Measurements from ENCODE around the gene LARP4B. TPM values are rescaled to one million over a fixed set of nuclear protein-coding genes. Genes with fewer than 3 reads are reported as not detected.

Gene LARP4B
- polyA plus RNA-seq, 2 of the 4 experiments (the other 2 are of a cell fraction) = 25.5 to 54.2 TPM

- TF ChIP-seq, protein P1, sequence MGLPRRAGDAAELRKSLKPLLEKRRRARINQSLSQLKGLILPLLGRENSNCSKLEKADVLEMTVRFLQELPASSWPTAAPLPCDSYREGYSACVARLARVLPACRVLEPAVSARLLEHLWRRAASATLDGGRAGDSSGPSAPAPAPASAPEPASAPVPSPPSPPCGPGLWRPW (IDR thresholded peaks at IDR 0.05) = no peak
- no peak for TF ChIP-seq HMGXB4 (CRISPR knock-in tag; IDR thresholded peaks at IDR 0.05; ENCODE audit: borderline replicate concordance)
Observed at GRCh38 chr10:782751-783648, 148.5 kb downstream of the LARP4B start (continued).

DNA sequence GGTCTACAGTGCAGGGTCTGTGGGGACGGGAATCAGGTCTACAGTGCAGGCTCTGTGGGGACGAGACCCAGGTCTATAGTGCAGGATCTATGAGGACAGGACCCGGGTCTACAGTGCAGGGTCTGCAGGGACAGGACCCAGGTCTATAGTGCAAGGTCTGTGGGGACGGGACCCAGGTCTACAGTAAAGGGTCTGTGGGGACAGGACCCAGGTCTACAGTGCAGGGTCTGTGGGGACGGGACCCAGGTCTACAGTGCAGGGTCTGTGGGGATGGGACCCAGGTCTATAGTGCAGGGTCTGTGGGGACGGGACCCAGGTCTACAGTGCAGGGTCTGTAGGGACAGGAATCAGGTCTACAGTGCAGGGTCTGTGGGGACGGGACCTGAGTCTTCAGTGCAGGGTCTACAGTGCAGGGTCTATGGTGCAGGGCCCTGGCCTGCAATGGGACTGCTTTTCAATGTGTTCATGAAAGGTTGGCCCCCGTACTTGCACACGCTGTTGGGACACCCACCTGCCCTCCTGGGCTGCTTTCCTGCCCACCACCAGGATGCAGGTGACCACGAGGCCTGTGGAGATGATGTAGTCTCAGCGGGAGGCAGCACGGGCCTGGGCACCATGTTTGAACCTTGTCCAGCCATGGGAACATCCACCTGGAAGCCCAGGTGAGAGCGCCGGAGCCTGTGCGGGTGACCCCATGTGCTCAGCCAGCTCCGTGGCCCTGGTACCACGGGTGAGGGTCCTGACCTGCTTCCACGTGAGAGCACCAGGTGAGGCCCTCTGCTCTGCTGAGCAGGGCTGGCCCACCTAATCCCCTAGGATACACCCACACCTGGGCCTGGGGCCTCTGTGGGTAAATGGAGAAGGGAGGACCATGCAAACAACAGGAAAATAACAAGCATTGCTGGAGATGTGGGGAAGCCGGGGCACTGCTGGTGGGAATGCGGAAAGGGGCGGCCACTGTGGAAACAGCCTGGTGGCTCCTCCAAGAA lies 150.7 kb downstream of the LARP4B start:
- CTCF ChIA-PET = no interaction called here
- DNase-seq (ENCODE audit: low read depth in 1 of 2, low spot score in 1 of 2) (no peak), ATAC-seq (no peak), FAIRE-seq (no peak)
- no peak overlapping the region for H3K27ac ChIP-seq
- no peaks in the 10 kb centered on the region for H3K9me3 ChIP-seq
- POLR2A ChIA-PET = no interaction called here
- no peak overlapping the region for H3K4me3 ChIP-seq
- H3K4me2 ChIP-seq = no peak overlapping the region
- H3K4me1 ChIP-seq = peaks cover 4% of the 10 kb centered on the region; the same call in 2 of the 3 replicates
- no peak for TF ChIP-seq BCL3 (IDR thresholded peaks at IDR 0.05)
- TF ChIP-seq, protein P1 (IDR thresholded peaks at IDR 0.05) = no peak
- no peak for TF ChIP-seq PHF8 (IDR thresholded peaks at IDR 0.05; ENCODE audit: borderline replicate concordance, low read depth)
- TF ChIP-seq SREBF2 (IDR thresholded peaks at IDR 0.05) = no peak
- TF ChIP-seq BHLHE40 (IDR thresholded peaks at IDR 0.05; ENCODE audit: low read depth, low read length) = no peak
- no peak for TF ChIP-seq EP300 (IDR thresholded peaks at IDR 0.05)
- no peak for TF ChIP-seq CBX8 (IDR thresholded peaks at IDR 0.05)
- TF ChIP-seq ZSCAN20 (CRISPR knock-in tag; IDR thresholded peaks at IDR 0.05) = no peak
- no peak for TF ChIP-seq KDM5A (IDR thresholded peaks at IDR 0.05)
- TF ChIP-seq, protein P2, sequence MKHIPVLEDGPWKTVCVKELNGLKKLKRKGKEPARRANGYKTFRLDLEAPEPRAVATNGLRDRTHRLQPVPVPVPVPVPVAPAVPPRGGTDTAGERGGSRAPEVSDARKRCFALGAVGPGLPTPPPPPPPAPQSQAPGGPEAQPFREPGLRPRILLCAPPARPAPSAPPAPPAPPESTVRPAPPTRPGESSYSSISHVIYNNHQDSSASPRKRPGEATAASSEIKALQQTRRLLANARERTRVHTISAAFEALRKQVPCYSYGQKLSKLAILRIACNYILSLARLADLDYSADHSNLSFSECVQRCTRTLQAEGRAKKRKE (CRISPR knock-in tag; IDR thresholded peaks at IDR 0.05; ENCODE audit: low read depth) = no peak
- TF ChIP-seq TP53 (CRISPR knock-in tag; IDR thresholded peaks at IDR 0.05) = no peak
- no peak for TF ChIP-seq CEBPB (IDR thresholded peaks at IDR 0.05)
- no peak for TF ChIP-seq RAD21 (conservative IDR thresholded peaks at IDR 0.05 in 1 of 2, IDR thresholded peaks at IDR 0.05 in 1 of 2)
- no peak for TF ChIP-seq NPAS2 (CRISPR knock-in tag; IDR thresholded peaks at IDR 0.05; ENCODE audit: borderline replicate concordance)
- no peak for TF ChIP-seq CTCF (IDR thresholded peaks at IDR 0.05)
- no peak for TF ChIP-seq KDM1A (IDR thresholded peaks at IDR 0.05; ENCODE audit: low read depth)
- no peak for TF ChIP-seq MAZ (IDR thresholded peaks at IDR 0.05; ENCODE audit: borderline replicate concordance, low read depth, low read length)
- TF ChIP-seq HEYL (CRISPR knock-in tag; IDR thresholded peaks at IDR 0.05) = no peak
- no peak for TF ChIP-seq MAX (IDR thresholded peaks at IDR 0.05)
- TF ChIP-seq TFCP2L1 (CRISPR knock-in tag; IDR thresholded peaks at IDR 0.05) = no peak
- 81% methylated on average over 17 of the region's 21 CpGs for WGBS (ENCODE audit: missing lambda C conversion rate)

Measured in A549 (cell line).